Ascending aorta (tissue), 2 donors: ENCODE results near the gene CNTNAP2. TPM values are rescaled to one million over a fixed set of nuclear protein-coding genes. Genes with fewer than 3 reads are reported as not detected.
"Not testable (repeated sequence)": the region's sequence is repeated elsewhere in the genome, so short reads cannot be mapped to it uniquely, and the experiment has no call there.

ENCODE experiments used
- DNase-seq, 2 donors: peaks; one replicate each; pipeline ENCODE4 v3.0.0-alpha.2; 2019; ENCODE audit warnings: low spot score in 2 of 2
- H3K27ac ChIP-seq, 2 donors: fragments of 200-600 bp; sonication (generic); one replicate each; pipeline ENCODE4 v1.5.1; 2016 to 2017; ENCODE audit warnings: mild to moderate bottlenecking in 1 of 2
- H3K27me3 ChIP-seq: fragments of 200-600 bp; sonication (generic); one replicate; pipeline ENCODE4 v1.5.1; 2017
- H3K36me3 ChIP-seq, 2 donors: fragments of 200-600 bp; sonication (generic); one replicate each; pipeline ENCODE4 v1.5.1; 2016
- H3K4me1 ChIP-seq, 2 donors: fragments of 200-600 bp; sonication (generic); one replicate each; pipeline ENCODE4 v1.5.1; 2016 to 2017; ENCODE audit warnings: mild to moderate bottlenecking in 1 of 2
- H3K4me3 ChIP-seq, 2 donors: fragments of 200-600 bp; sonication (generic); one replicate each; pipeline ENCODE4 v1.5.1; 2016 to 2017; ENCODE audit warnings: mild to moderate bottlenecking in 1 of 2
- H3K9me3 ChIP-seq, 2 donors: fragments of 200-600 bp; sonication (generic); one replicate each; pipeline ENCODE4 v1.5.1; 2016
- intact Hi-C: fragments of 100-400 bp; cut with DNase I; formaldehyde crosslinking; loops from one replicate; pipeline ENCODE4 v1.15.1; 2023
- total RNA-seq: library from RNA; depleted of rRNA; stranded (reverse); fragments of >200 nt; gene quantifications from one replicate; pipeline ENCODE4 v1.1.0, GENCODE V29; 2016
- TF ChIP-seq, protein P1 (sequence below), 3 experiments: fragments of 200-600 bp in 2 of 3; fragments of 450-650 bp in 1 of 3; sonication (generic) in 2 of 3; IDR thresholded peaks; one replicate each; pipeline ENCODE4 v1.5.1; 2016 to 2019; ENCODE audit warnings: antibody characterized with exemption in 3 of 3, mild to moderate bottlenecking in 1 of 3, moderate library complexity in 1 of 3

CNTNAP2 gene
- total RNA-seq, 1 donor from 2014 or later: not detected

- no peaks in the 10 kb centered on the region for H3K36me3 ChIP-seq
- H3K4me1 ChIP-seq: no peaks in the 10 kb centered on the region
- H3K9me3 ChIP-seq: no peaks in the 10 kb centered on the region
- TF ChIP-seq, protein P1, sequence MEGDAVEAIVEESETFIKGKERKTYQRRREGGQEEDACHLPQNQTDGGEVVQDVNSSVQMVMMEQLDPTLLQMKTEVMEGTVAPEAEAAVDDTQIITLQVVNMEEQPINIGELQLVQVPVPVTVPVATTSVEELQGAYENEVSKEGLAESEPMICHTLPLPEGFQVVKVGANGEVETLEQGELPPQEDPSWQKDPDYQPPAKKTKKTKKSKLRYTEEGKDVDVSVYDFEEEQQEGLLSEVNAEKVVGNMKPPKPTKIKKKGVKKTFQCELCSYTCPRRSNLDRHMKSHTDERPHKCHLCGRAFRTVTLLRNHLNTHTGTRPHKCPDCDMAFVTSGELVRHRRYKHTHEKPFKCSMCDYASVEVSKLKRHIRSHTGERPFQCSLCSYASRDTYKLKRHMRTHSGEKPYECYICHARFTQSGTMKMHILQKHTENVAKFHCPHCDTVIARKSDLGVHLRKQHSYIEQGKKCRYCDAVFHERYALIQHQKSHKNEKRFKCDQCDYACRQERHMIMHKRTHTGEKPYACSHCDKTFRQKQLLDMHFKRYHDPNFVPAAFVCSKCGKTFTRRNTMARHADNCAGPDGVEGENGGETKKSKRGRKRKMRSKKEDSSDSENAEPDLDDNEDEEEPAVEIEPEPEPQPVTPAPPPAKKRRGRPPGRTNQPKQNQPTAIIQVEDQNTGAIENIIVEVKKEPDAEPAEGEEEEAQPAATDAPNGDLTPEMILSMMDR (IDR thresholded peaks at IDR 0.05): no peak
- H3K27ac ChIP-seq: no peak overlapping the region
- intact Hi-C loops: no loop called here
- H3K27me3 ChIP-seq: no peaks in the 10 kb centered on the region
- no peak overlapping the region for H3K4me3 ChIP-seq
- no peak for DNase-seq
Observed at GRCh38 chr7:148419856-148420832, 2303.5 kb downstream of the CNTNAP2 start.

DNA sequence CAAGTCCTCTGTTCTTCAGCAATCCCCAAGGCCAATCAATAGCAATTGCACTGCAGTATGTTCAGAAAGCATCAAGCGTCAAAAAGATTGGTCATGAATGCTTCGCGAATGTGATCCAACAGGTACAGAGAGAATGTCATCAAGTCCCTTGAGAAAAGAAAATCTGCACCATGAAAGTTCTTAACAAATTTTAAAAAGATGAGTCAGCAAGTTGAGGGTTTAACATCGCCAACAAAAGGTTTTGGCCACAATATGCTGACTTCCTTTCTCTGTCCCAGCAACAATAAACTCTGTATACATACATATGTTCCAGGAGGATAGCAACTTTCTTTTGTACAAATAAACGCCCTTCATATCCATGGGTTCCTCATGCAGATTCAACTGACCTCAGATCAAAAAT, 2305.4 kb downstream of the CNTNAP2 start:
- intact Hi-C loops: no loop called here
- DNase-seq: no peak
- Histone ChIP-seq H3K27me3 (no peaks in the 10 kb centered on the region), H3K36me3 (no peaks in the 10 kb centered on the region), H3K4me3 (no peak overlapping the region), H3K9me3 (no peaks in the 10 kb centered on the region), H3K27ac (no peak overlapping the region), H3K4me1 (no peaks in the 10 kb centered on the region)
- TF ChIP-seq, protein P1 (IDR thresholded peaks at IDR 0.05): no peak

DNA sequence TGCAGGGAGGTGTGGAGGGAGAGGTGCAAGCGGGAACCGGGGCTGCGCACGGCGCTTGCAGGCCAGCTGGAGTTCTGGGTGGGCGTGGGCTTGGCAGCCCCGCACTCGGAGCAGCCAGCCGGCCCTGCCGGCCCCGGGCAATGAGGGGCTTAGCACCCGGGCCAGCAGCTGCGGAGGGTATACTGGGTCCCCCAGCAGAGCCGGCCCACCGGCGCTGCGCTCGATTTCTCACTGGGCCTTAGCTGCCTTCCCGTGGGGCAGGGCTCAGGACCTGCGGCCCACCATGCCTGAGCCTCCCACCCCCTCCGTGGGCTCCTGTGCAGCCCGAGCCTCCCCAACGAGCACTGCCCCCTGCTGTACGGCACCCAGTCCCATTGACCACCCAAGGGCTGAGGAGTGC, 2309.8 kb downstream of the CNTNAP2 start:
- H3K9me3 ChIP-seq, H3K4me3 ChIP-seq, intact Hi-C loops, DNase-seq, H3K36me3 ChIP-seq, H3K4me1 ChIP-seq, H3K27ac ChIP-seq, H3K27me3 ChIP-seq: not testable (repeated sequence)

GRCh38 chr7:148430690-148431089, 2314.1 kb downstream of the CNTNAP2 start:
- H3K9me3 ChIP-seq, DNase-seq, H3K36me3 ChIP-seq, H3K4me1 ChIP-seq, intact Hi-C loops, H3K27ac ChIP-seq, H3K4me3 ChIP-seq, H3K27me3 ChIP-seq: not testable (repeated sequence)

- Histone ChIP-seq H3K9me3 (no peaks in the 10 kb centered on the region), H3K27ac (no peak overlapping the region), H3K4me3 (no peak overlapping the region), H3K4me1 (no peaks in the 10 kb centered on the region), H3K27me3 (no peaks in the 10 kb centered on the region), H3K36me3 (no peaks in the 10 kb centered on the region)
- no peak for DNase-seq
- TF ChIP-seq, protein P1 (IDR thresholded peaks at IDR 0.05): no peak
- intact Hi-C loops: no loop called here
Observed at GRCh38 chr7:148433521-148434180, 2317.1 kb downstream of the CNTNAP2 start.

- Histone ChIP-seq H3K9me3 (no peaks in the 10 kb centered on the region), H3K4me3 (no peak overlapping the region), H3K27me3 (no peaks in the 10 kb centered on the region), H3K4me1 (no peaks in the 10 kb centered on the region), H3K27ac (no peak overlapping the region), H3K36me3 (no peaks in the 10 kb centered on the region)
- TF ChIP-seq, protein P1 (IDR thresholded peaks at IDR 0.05): no peak
- no peak for DNase-seq
- intact Hi-C loops: no loop called here
Observed at GRCh38 chr7:148434181-148434757, 2317.7 kb downstream of the CNTNAP2 start.
